Memory B cell (primary cell): Measurements from ENCODE around the gene MTHFR.
A peak's percentile ranks its signal among the peaks of the same experiment; 100 is the strongest.

ENCODE experiments used
- ATAC-seq: fragments of 150-1000 bp; cut with Tn5 transposase; 2 replicates; pipeline ENCODE4 v1.10.0; 2021; ENCODE audit warnings: low read depth, mild to moderate bottlenecking, moderate library complexity
- DNase-seq, 2 donors: peaks; one replicate each; pipeline ENCODE4 v3.0.0; 2022; ENCODE audit warnings: low spot score in 2 of 2
- H3K27ac Mint-ChIP-seq: one replicate; pipeline ENCODE4 v1.8.0; 2022; ENCODE audit warnings: mild to moderate bottlenecking, moderate library complexity, mixed read lengths
- H3K27me3 Mint-ChIP-seq: one replicate; pipeline ENCODE4 v1.8.0; 2022; ENCODE audit warnings: mixed read lengths
- H3K36me3 Mint-ChIP-seq: one replicate; pipeline ENCODE4 v1.8.0; 2022; ENCODE audit warnings: mild to moderate bottlenecking, mixed read lengths
- H3K4me1 Mint-ChIP-seq: one replicate; pipeline ENCODE4 v1.8.0; 2022; ENCODE audit warnings: mixed read lengths
- H3K4me3 Mint-ChIP-seq: one replicate; pipeline ENCODE4 v1.8.0; 2022; ENCODE audit warnings: mild to moderate bottlenecking, moderate library complexity, mixed read lengths
- H3K9me3 Mint-ChIP-seq: one replicate; pipeline ENCODE4 v1.8.0; 2022; ENCODE audit warnings: mixed read lengths

Gene MTHFR

DNA sequence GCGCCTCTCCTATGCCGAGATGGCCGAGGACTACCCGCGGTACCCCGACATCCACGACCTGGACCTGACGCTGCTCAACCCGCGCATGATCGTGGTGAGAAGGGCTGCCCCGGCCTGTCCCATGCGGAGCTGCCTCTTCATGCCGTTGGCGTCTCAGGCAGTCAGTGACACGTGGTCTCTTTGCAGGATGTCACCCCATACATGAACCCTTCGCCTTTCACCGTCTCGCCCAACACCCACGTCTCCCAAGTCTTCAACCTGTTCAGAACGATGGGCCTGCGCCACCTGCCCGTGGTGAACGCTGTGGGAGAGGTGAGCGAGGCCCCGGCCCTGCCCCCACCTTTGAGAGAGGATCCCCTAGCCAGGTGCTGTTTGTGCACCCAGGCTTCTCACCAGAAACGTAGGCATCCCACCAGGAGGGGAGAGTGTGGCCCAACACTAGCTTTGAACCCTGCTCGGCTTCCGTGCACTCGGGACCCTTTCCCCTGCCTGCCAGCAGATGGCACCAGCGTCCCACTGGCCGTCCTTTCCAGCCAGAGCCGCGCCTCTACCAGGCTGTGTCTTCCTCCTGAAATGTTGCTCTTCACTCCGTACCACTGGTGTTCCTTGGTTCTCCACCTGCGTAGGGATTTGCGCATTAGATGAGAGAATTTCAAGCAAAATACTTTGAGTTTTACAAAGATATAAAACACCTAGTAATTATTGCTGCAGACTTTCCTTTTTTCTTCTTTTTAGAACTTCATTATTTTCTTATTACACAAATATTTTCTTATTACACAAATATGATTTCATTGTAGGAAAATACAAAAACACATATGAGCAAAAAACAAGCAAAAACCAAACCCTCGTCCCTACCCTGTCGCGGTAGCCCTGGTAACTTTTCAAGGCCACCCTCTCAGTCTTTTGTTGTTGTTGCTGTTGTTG is 32.8 kb upstream of the MTHFR start:
- ATAC-seq = peak; percentile 89
- DNase-seq = peak; percentile 72 to 76
- Mint-ChIP-seq H3K4me1 (peaks cover 13% of the 10 kb centered on the region), H3K4me3 (no peak overlapping the region), H3K9me3 (no peaks in the 10 kb centered on the region), H3K27me3 (no peaks in the 10 kb centered on the region), H3K36me3 (peaks cover 33% of the 10 kb centered on the region), H3K27ac (no peak overlapping the region)

DNA sequence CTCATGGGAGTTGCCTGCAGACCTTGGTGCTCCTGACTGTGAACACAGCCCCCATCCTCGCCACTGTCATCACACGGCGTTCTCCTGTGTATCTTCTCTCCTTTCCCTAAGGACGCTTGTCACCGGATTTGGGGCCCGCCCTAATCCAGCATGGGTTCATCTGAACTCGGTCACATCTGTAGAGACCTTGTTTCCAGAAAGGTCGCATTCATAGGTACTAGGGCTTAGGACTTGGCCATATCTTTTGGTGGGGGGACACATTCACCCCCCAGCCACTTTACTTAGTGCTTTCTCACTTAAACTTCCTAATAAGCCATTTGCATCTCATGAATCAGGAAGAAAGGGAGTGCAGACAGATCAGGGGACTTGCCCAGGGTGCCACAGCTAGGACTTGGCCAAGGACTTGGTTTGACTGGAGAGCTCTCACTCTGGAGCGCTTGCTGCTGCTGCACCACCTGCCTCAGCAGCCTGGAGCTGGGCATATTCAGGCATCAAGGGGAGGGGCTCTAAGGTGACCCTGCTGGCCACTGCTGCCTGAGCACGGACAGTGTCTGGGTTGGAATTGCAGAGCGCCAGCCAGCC is 32.1 kb upstream of the MTHFR start:
- ATAC-seq (no peak), DNase-seq (no peak)
- peaks cover 33% of the 10 kb centered on the region for H3K36me3 Mint-ChIP-seq
- no peak overlapping the region for H3K4me3 Mint-ChIP-seq
- H3K4me1 Mint-ChIP-seq = peaks cover 11% of the 10 kb centered on the region
- no peaks in the 10 kb centered on the region for H3K27me3 Mint-ChIP-seq
- H3K27ac Mint-ChIP-seq = no peak overlapping the region
- no peaks in the 10 kb centered on the region for H3K9me3 Mint-ChIP-seq

DNA sequence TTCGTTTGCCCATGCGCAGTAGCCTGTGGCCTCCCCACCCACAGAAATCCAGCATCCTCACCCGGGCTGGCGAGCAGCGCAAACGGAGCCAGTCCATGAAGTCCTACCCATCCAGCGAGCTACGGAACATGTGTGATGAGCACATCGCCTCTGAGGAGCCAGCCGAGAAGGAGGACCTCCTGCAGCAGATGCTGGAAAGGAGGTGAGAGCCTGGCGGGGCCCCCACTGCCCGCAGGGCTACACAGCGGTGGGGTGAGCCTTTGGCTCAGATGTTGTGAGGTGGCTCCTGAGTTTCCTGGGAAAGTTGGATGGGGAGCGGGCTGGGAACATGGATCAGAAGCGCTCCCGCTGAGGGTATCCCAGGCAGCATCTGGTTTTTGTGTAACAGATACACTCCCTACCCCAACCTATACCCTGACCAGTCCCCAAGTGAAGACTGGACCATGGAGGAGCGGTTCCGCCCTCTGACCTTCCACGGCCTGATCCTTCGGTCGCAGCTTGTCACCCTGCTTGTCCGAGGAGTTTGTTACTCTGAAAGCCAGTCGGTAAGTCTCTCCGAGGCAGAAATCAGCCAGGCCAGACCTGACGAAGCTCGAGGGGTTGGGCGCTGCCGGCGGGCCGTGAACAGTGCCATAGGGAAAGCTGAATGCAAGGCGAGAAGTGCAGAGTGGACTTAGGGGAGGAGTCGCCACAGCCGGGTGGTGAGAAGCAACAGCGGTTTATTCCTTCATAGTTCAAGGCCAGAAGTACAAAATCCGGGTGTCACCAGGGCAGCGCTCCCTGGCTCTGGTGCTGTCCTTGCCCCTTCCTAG is 31.4 kb upstream of the MTHFR start:
- no peak overlapping the region for H3K27ac Mint-ChIP-seq
- H3K4me1 Mint-ChIP-seq = peaks cover 7% of the 10 kb centered on the region
- no peaks in the 10 kb centered on the region for H3K9me3 Mint-ChIP-seq
- DNase-seq (no peak), ATAC-seq (no peak)
- no peaks in the 10 kb centered on the region for H3K27me3 Mint-ChIP-seq
- no peak overlapping the region for H3K4me3 Mint-ChIP-seq
- H3K36me3 Mint-ChIP-seq = peaks cover 34% of the 10 kb centered on the region

DNA sequence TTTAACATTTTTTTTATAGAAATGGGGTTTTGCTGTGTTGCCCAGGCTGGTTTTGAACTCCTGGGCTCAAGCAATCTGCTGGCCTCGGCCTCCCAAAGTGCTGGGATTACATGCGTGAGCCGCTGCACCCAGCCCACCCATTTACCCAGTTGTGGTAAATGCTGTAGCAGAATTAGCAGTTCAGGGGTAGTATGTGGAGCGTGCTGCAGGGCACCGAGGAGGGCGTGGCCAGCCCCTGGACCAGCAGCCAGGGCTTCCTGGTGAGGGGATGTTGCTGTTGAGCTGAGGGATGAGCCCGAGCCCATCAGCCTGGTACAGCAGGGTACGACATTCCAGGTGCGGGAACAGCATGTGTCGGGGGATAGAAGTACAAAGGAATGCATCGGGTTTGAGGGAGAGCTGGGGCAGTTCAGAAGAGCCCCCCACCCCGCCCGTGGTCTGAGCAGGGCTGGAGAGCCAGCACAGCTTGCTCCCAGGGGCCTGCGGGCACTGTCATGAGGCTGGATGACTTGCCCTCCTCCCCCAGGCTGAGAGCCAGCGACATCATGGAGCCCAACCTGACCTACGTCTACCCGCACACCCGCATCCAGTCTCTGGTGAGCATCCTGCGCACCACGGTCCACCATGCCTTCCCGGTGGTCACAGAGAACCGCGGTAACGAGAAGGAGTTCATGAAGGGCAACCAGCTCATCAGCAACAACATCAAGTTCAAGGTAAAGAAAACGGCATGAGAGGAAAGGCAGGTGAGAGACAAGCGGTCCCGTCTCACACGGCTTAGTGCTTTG is 29.9 kb upstream of the MTHFR start:
- no peak for DNase-seq
- H3K36me3 Mint-ChIP-seq = peaks cover 37% of the 10 kb centered on the region
- H3K27ac Mint-ChIP-seq = no peak overlapping the region
- H3K9me3 Mint-ChIP-seq = no peaks in the 10 kb centered on the region
- no peaks in the 10 kb centered on the region for H3K27me3 Mint-ChIP-seq
- H3K4me1 Mint-ChIP-seq = peaks cover 5% of the 10 kb centered on the region
- H3K4me3 Mint-ChIP-seq = no peak overlapping the region
- no peak for ATAC-seq

DNA sequence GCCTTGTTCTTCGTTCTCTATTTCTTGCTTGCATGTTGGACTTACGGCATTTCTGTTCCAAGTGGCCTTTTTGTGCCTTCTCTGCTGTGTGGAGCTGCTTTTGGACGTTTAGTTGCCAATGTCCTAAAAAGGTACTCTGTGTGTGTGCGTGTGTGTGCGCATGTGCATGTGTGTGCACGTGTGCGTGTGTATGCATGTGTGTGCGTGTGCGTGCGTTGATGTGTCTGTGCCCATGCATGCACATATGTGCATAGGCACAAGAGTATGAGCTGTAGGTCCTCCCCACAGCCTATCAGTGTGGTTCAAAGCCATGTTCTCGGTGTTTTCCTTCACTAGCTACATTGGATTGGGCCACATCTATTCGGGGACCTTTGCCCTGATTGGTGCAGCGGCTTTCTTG is 28.1 kb upstream of the MTHFR start:
- Mint-ChIP-seq H3K4me3 (no peak overlapping the region), H3K27ac (no peak overlapping the region), H3K27me3 (no peaks in the 10 kb centered on the region), H3K9me3 (no peaks in the 10 kb centered on the region), H3K4me1 (peaks cover 5% of the 10 kb centered on the region), H3K36me3 (peaks cover 41% of the 10 kb centered on the region)
- ATAC-seq (no peak), DNase-seq (no peak)

DNA sequence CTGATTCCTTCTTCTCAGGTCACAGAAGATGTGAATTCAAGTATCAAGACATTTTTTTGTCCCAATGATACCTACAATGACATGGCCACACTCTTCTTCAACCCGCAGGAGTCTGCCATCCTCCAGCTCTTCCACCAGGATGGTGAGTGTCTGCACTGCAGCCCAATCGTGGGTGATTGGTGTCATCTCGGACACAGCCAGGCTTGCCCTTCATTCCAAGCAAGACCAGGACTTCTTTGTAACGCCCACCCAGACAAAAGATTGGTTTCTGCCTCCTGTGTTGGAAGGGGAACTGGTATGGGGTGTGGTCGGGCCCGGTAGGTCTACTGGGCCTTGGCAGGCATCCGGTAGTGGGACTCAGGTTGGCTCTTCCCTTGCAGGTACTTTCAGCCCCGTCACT is 27.7 kb upstream of the MTHFR start:
- H3K36me3 Mint-ChIP-seq = peaks cover 43% of the 10 kb centered on the region
- ATAC-seq (no peak), DNase-seq (no peak)
- H3K27ac Mint-ChIP-seq = no peak overlapping the region
- peaks cover under 1% of the 10 kb centered on the region for H3K4me1 Mint-ChIP-seq
- H3K4me3 Mint-ChIP-seq = no peak overlapping the region
- H3K9me3 Mint-ChIP-seq = no peaks in the 10 kb centered on the region
- H3K27me3 Mint-ChIP-seq = no peaks in the 10 kb centered on the region

DNA sequence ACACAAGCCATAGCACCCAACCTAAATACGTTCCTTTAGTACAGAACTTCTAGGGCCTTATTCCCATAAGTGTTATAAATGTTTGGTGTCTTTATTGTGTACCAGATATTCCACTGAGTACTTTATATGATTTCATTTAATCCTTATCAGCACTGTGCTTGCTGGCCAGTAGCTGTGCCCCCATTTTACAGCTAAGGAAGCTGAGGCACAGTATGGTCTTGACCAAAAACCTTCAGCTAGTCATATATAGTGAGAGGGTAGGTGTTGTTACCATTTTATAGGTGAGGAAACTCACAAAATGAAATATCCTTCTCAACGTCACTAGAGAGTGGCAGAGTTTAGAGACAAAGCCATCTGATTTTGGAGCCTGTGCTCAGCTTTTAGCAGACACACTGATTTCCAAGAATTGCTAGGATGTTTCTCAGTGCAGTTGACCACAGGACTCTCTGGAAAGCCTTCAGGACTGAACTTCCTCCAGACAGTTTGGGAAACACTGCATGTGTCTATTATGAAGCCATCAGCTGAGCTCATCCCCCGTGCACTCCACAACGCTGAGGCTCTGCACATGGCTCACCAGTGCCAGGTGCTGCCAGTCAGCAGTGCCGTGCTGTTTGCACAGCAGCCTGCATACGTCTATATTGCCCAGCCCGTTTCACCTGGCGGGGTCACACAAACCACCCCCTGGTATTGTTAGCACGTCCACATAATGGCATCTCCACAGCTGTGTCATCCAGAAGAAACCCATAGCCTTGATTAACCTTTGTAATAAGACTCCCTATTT is 26.4 kb upstream of the MTHFR start:
- no peak overlapping the region for H3K27ac Mint-ChIP-seq
- H3K36me3 Mint-ChIP-seq = peaks cover 45% of the 10 kb centered on the region
- DNase-seq (no peak), ATAC-seq (no peak)
- no peak overlapping the region for H3K4me3 Mint-ChIP-seq
- H3K9me3 Mint-ChIP-seq = no peaks in the 10 kb centered on the region
- no peaks in the 10 kb centered on the region for H3K4me1 Mint-ChIP-seq
- no peaks in the 10 kb centered on the region for H3K27me3 Mint-ChIP-seq

DNA sequence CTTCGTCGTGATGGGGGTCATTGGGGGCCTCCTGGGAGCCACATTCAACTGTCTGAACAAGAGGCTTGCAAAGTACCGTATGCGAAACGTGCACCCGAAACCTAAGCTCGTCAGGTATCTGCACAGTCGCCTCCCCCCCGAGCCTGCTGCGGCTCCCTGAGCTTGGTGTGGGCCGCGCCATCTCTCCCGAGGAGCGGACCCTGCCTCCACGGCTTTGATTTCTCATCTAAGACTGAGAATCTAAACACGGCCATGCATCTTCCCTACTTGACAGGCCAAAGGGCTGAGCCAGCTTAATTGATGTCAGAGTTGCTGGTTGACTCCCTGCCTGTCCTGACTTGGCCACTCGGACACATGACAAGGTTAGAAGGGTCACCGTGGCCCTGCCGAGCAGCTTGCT is 22.7 kb upstream of the MTHFR start:
- Mint-ChIP-seq H3K9me3 (no peaks in the 10 kb centered on the region), H3K4me1 (no peaks in the 10 kb centered on the region), H3K4me3 (no peak overlapping the region), H3K27me3 (no peaks in the 10 kb centered on the region), H3K27ac (no peak overlapping the region), H3K36me3 (peaks cover 36% of the 10 kb centered on the region)
- DNase-seq (no peak), ATAC-seq (no peak)

DNA sequence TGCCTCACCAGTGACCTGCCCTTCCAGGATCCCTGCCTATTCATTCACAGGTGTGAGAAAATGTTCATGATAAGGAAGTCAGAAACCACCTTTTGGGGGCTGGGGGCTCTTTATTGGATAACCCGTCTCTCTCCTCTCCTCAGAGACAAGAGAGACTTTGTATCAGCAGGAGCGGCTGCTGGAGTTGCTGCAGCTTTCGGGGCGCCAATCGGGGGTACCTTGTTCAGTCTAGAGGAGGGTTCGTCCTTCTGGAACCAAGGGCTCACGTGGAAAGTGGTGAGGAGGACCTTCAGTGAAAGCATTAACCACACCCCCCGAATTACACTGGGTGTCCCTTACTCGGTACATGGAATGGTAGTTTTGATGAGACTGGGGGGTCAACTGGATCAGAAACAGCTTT is 21.2 kb upstream of the MTHFR start:
- Mint-ChIP-seq H3K27me3 (no peaks in the 10 kb centered on the region), H3K4me3 (no peak overlapping the region), H3K27ac (no peak overlapping the region), H3K4me1 (no peaks in the 10 kb centered on the region), H3K9me3 (no peaks in the 10 kb centered on the region), H3K36me3 (peaks cover 33% of the 10 kb centered on the region)
- no peak for DNase-seq
- no peak for ATAC-seq

DNA sequence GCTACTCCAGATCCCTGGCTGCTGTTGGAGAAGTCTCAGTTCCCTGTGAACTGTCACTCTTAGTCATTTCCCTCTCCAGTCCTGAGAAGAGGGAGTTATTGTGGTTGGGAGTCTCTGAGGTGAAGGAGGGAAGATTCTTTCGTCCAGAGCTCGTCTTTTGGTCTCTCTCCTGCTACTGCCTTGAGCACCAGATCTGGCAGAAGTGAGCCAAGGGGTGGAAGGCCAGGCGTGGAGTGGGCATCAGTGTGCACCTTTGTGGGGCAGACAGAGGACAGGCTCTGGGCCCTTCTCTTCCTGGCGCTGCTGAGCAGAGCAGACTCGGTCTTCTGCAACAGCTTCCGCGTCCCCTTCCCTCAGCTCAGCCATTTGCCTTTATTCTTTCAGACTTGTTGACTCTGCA is 19.4 kb upstream of the MTHFR start:
- DNase-seq (no peak), ATAC-seq (no peak)
- Mint-ChIP-seq H3K4me1 (no peaks in the 10 kb centered on the region), H3K27ac (no peak overlapping the region), H3K27me3 (no peaks in the 10 kb centered on the region), H3K4me3 (no peak overlapping the region), H3K36me3 (peaks cover 37% of the 10 kb centered on the region), H3K9me3 (no peaks in the 10 kb centered on the region)

DNA sequence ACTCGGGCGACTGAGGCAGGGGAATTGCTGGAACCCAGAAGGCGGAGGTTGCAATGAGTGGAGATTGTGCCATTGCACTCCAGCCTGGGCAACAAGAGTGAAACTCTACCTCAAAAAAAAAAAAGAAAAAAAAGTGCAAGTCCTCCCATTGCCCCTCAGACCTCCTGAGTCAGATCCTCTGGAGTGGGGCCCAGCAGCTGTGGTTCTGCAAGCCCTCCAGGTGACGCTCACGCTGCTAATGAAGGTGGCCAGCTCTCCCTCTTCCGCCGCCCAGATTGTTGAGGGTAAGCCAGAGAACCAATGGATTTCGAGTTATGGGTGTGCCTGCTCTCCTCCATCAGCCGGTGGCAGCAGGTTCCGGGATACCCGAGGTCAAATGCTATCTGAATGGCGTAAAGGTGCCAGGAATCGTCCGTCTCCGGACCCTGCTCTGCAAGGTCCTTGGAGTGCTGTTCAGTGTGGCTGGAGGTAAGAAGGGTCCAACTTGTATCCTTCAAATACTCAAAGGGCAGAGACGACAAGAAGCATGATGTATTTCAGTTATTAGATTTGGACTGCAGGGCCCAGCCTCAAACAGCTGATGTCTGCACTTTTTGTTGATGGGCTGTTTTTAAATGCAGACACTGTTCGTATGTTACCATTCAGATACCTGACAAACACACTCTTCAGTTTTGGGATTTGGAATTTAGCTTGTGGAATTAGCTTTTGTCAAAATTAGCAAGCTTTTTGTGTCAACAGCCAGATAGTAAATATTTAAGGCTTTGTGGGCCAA is 17.8 kb upstream of the MTHFR start:
- Mint-ChIP-seq H3K36me3 (peaks cover 38% of the 10 kb centered on the region), H3K4me3 (no peak overlapping the region), H3K4me1 (no peaks in the 10 kb centered on the region)

DNA sequence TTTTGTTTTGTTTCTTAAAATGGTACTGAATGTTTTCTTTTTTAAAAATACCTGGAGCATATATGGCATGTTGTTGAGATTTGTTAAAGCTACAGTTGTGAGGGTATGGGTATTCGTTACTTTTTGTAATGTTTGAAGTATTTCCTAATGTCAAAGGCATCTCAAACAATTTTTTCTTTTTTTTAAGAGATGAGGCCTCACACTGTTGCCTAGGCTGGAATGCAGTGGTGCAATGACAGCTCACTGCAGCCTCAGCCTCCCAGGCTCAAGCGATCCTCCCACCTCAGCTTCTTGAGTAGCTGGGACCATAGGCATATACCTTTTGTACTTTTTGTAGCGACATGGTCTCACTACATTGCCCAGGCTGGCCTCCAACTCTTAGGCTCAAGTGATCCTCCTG is 16.3 kb upstream of the MTHFR start:
- Mint-ChIP-seq H3K27ac (peak overlapping the region; percentile 14), H3K9me3 (no peaks in the 10 kb centered on the region), H3K4me1 (peaks cover 2% of the 10 kb centered on the region), H3K27me3 (no peaks in the 10 kb centered on the region), H3K4me3 (no peak overlapping the region), H3K36me3 (peaks cover 34% of the 10 kb centered on the region)
- DNase-seq (no peak), ATAC-seq (no peak)

More for the DNA sequence above, 17.8 kb upstream of the MTHFR start:
- H3K27ac Mint-ChIP-seq = no peak overlapping the region
- H3K9me3 Mint-ChIP-seq = no peaks in the 10 kb centered on the region
- no peaks in the 10 kb centered on the region for H3K27me3 Mint-ChIP-seq
- DNase-seq = no peak
- ATAC-seq = no peak
